Measurements from ENCODE around the gene AP2A2. TPM values are rescaled to one million over a fixed set of nuclear protein-coding genes. Genes with fewer than 3 reads are reported as not detected.

AP2A2 gene
- total RNA-seq, 1 experiment from 2014 or later: 123 TPM

DNA sequence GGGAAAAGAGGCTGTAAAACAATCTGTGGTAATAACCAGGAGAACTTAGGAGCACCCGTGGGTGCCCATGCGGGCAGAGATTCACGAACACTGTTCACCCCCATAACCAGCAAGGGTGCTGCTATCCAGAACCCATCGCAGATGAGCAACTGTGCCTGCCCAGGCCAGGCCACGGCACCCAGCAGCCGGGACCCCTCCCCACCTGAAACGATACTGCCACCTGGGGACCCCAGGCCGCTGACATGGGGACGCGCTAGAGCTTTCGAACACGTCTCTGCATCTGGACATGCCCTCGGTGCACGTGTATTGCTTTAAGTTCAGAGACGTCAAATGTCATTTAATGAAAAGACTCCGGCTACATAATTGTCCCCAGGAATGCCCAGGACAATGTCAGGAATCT, 134.7 kb downstream of the AP2A2 start:
- Histone ChIP-seq H3K4me3 (ENCODE audit: low read depth in 2 of 2, low read length in 2 of 2) (no peak overlapping the region), H3K27ac (ENCODE audit: low read length) (no peak overlapping the region), H3K27me3 (ENCODE audit: control insufficient read depth, insufficient read depth, low read length) (peaks cover 2% of the 10 kb centered on the region; the same call in 1 of the 2 replicates), H3K36me3 (ENCODE audit: control insufficient read depth, insufficient read depth, low read length) (no peaks in the 10 kb centered on the region), H3K9me3 (ENCODE audit: control insufficient read depth, insufficient read depth, low read depth, low read length) (no peaks in the 10 kb centered on the region), H3K4me1 (ENCODE audit: control insufficient read depth, insufficient read depth, low read length) (peaks cover 3% of the 10 kb centered on the region; the same call in 1 of the 2 replicates)
- ATAC-seq (no peak), DNase-seq (ENCODE audit: low read depth, low spot score) (no peak)
- in situ Hi-C loops (cut with HindIII; ENCODE audit: low pct_unique_long_range_greater_than_20kb, low sequenced_read_pairs) (no loop called here), intact Hi-C loops (cut with micrococcal nuclease; ENCODE audit: unreplicated experiment) (no loop called here)
- ChIA-PET POLR2A (no interaction called here), CTCF (interaction anchor here (0.8 kb wide), 1 partner anchor 408 kb away, joined by 3 read pairs; no protein-coding TSS in a partner anchor)
- TF ChIP-seq SIN3A (IDR thresholded peaks at IDR 0.05; ENCODE audit: borderline replicate concordance, insufficient read depth, low read depth, low read length) (no peak), TCF7L2 (IDR thresholded peaks at IDR 0.05; ENCODE audit: low read depth, low read length) (no peak), POLR2AphosphoS5 (IDR thresholded peaks at IDR 0.05; ENCODE audit: low read depth, low read length) (no peak)
- TF ChIP-seq, protein P1, sequence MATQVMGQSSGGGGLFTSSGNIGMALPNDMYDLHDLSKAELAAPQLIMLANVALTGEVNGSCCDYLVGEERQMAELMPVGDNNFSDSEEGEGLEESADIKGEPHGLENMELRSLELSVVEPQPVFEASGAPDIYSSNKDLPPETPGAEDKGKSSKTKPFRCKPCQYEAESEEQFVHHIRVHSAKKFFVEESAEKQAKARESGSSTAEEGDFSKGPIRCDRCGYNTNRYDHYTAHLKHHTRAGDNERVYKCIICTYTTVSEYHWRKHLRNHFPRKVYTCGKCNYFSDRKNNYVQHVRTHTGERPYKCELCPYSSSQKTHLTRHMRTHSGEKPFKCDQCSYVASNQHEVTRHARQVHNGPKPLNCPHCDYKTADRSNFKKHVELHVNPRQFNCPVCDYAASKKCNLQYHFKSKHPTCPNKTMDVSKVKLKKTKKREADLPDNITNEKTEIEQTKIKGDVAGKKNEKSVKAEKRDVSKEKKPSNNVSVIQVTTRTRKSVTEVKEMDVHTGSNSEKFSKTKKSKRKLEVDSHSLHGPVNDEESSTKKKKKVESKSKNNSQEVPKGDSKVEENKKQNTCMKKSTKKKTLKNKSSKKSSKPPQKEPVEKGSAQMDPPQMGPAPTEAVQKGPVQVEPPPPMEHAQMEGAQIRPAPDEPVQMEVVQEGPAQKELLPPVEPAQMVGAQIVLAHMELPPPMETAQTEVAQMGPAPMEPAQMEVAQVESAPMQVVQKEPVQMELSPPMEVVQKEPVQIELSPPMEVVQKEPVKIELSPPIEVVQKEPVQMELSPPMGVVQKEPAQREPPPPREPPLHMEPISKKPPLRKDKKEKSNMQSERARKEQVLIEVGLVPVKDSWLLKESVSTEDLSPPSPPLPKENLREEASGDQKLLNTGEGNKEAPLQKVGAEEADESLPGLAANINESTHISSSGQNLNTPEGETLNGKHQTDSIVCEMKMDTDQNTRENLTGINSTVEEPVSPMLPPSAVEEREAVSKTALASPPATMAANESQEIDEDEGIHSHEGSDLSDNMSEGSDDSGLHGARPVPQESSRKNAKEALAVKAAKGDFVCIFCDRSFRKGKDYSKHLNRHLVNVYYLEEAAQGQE (IDR thresholded peaks at IDR 0.05; ENCODE audit: insufficient read depth in 1 of 2, low read depth in 2 of 2, low read length in 1 of 2): no peak
- BruUV-seq (replicated peaks): no TSS peak

DNA sequence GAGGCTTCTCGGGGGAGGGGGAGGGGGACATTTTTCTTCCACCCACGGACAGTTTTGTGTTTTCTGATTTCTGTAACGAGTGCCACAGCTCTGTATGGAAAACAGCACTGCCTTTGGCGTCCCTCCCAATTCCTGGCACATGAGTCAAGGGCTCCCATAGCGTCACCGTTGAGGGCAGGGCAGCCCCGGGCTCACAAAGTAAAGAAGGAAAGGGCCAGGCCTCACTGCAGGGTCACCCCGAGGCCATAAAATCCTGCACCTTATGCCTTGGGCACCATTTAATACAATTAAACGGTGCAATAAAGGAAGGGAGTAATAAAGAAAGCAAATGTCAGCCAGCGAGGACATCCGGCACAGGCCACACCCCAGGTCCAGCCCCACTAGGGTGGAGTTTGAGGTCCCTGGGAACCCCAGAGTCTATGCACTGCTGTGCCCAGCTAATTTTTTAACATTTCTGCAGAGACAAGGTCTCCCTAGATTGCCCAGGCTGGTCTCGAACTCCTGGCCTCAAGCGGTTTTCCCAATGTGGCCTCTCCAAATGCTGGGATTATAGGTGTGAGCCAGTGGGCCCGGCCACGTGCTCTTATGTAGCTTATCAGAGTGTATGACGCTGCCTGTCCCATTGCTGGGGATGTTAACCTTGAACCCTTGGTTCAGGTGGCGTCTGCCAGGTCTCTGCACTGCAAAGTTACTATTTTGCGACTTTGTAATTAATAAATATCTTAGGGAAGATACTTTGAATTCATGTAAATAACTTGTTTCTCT, 135.4 kb downstream of the AP2A2 start:
- ChIA-PET CTCF (interaction anchor here (0.8 kb wide), 1 partner anchor 407 kb away, joined by 3 read pairs; no protein-coding TSS in a partner anchor), POLR2A (no interaction called here)
- TF ChIP-seq TCF7L2 (IDR thresholded peaks at IDR 0.05; ENCODE audit: low read depth, low read length) (no peak), SIN3A (IDR thresholded peaks at IDR 0.05; ENCODE audit: borderline replicate concordance, insufficient read depth, low read depth, low read length) (no peak), POLR2AphosphoS5 (IDR thresholded peaks at IDR 0.05; ENCODE audit: low read depth, low read length) (no peak)
- TF ChIP-seq, protein P2, sequence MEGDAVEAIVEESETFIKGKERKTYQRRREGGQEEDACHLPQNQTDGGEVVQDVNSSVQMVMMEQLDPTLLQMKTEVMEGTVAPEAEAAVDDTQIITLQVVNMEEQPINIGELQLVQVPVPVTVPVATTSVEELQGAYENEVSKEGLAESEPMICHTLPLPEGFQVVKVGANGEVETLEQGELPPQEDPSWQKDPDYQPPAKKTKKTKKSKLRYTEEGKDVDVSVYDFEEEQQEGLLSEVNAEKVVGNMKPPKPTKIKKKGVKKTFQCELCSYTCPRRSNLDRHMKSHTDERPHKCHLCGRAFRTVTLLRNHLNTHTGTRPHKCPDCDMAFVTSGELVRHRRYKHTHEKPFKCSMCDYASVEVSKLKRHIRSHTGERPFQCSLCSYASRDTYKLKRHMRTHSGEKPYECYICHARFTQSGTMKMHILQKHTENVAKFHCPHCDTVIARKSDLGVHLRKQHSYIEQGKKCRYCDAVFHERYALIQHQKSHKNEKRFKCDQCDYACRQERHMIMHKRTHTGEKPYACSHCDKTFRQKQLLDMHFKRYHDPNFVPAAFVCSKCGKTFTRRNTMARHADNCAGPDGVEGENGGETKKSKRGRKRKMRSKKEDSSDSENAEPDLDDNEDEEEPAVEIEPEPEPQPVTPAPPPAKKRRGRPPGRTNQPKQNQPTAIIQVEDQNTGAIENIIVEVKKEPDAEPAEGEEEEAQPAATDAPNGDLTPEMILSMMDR (IDR thresholded peaks at IDR 0.05): no peak
- TF ChIP-seq, protein P1 (IDR thresholded peaks at IDR 0.05; ENCODE audit: insufficient read depth in 1 of 2, low read depth in 2 of 2, low read length in 1 of 2): no peak
- Histone ChIP-seq H3K27me3 (ENCODE audit: control insufficient read depth, insufficient read depth, low read length) (peaks cover 2% of the 10 kb centered on the region; the same call in 1 of the 2 replicates), H3K36me3 (ENCODE audit: control insufficient read depth, insufficient read depth, low read length) (no peaks in the 10 kb centered on the region), H3K4me1 (ENCODE audit: control insufficient read depth, insufficient read depth, low read length) (peaks cover 3% of the 10 kb centered on the region; the same call in 1 of the 2 replicates), H3K4me3 (ENCODE audit: low read depth in 2 of 2, low read length in 2 of 2) (no peak overlapping the region), H3K9me3 (ENCODE audit: control insufficient read depth, insufficient read depth, low read depth, low read length) (no peaks in the 10 kb centered on the region), H3K27ac (ENCODE audit: low read length) (no peak overlapping the region)
- BruUV-seq (replicated peaks): no TSS peak
- ATAC-seq (peak; percentile 68), DNase-seq (ENCODE audit: low read depth, low spot score) (peak; percentile 27)
- in situ Hi-C loops (cut with HindIII; ENCODE audit: low pct_unique_long_range_greater_than_20kb, low sequenced_read_pairs) (no loop called here), intact Hi-C loops (cut with micrococcal nuclease; ENCODE audit: unreplicated experiment) (no loop called here)

Other genes starting within 250 kb of the AP2A2 start
- gene DEAF1, start 230.6 kb upstream of the AP2A2 start, total RNA-seq (2021; ENCODE audit: unreplicated experiment): 105 TPM
- 45.2 TPM for gene TMEM80, start 230.1 kb upstream of the AP2A2 start, total RNA-seq (2021; ENCODE audit: unreplicated experiment)
- gene EPS8L2, start 219.6 kb upstream of the AP2A2 start, total RNA-seq (2021; ENCODE audit: unreplicated experiment): 256 TPM
- gene TALDO1, start 178.4 kb upstream of the AP2A2 start, total RNA-seq (2021; ENCODE audit: unreplicated experiment): 257 TPM
- gene GATD1, start 148.4 kb upstream of the AP2A2 start, total RNA-seq (2021; ENCODE audit: unreplicated experiment): 229 TPM
- gene CEND1, start 135.8 kb upstream of the AP2A2 start, total RNA-seq (2021; ENCODE audit: unreplicated experiment): 15.9 TPM
- gene SLC25A22, start 127.6 kb upstream of the AP2A2 start, total RNA-seq (2021; ENCODE audit: unreplicated experiment): 119 TPM
- gene PIDD1, start 120.6 kb upstream of the AP2A2 start, total RNA-seq (2021; ENCODE audit: unreplicated experiment): 75.9 TPM
- gene RPLP2, start 115.9 kb upstream of the AP2A2 start, total RNA-seq (2021; ENCODE audit: unreplicated experiment): 3,468 TPM
- 244 TPM for gene PNPLA2, start 107.0 kb upstream of the AP2A2 start, total RNA-seq (2021; ENCODE audit: unreplicated experiment)
- 132 TPM for gene CRACR2B, start 98.0 kb upstream of the AP2A2 start, total RNA-seq (2021; ENCODE audit: unreplicated experiment)
- 680 TPM for gene CD151, start 92.9 kb upstream of the AP2A2 start, total RNA-seq (2021; ENCODE audit: unreplicated experiment)
- gene POLR2L, start 83.3 kb upstream of the AP2A2 start, total RNA-seq (2021; ENCODE audit: unreplicated experiment): 673 TPM
- 187 TPM for gene TSPAN4, start 83.0 kb upstream of the AP2A2 start, total RNA-seq (2021; ENCODE audit: unreplicated experiment)
- 224 TPM for gene CHID1, start 15.1 kb upstream of the AP2A2 start, total RNA-seq (2021; ENCODE audit: unreplicated experiment)
- 0.49 TPM for gene MUC6, start 110.8 kb downstream of the AP2A2 start, total RNA-seq (2021; ENCODE audit: unreplicated experiment)
- gene MUC2, start 149.0 kb downstream of the AP2A2 start, total RNA-seq (2021; ENCODE audit: unreplicated experiment): 0.08 TPM
- gene MUC5AC, start 232.1 kb downstream of the AP2A2 start, total RNA-seq (2021; ENCODE audit: unreplicated experiment): 0.03 TPM